Suppressor macrophage treated with lipopolysaccharide for 1 hour (primary cell): ENCODE data around the gene NFXL1.
A peak's percentile ranks its signal among the peaks of the same experiment; 100 is the strongest.

Experiments
- DNase-seq, 3 donors: peaks; one replicate each; pipeline ENCODE4 v3.0.0-alpha.2; 2020 to 2022

Gene NFXL1

GRCh38 chr4:47830265-47831025, 83.9 kb downstream of the NFXL1 start:
- no peak for DNase-seq

GRCh38 chr4:47829438-47829837, 84.9 kb downstream of the NFXL1 start:
- no peak for DNase-seq

GRCh38 chr4:47827343-47828047, 86.9 kb downstream of the NFXL1 start:
- no peak for DNase-seq

- no peak for DNase-seq
These were observed 89.5 kb downstream of the NFXL1 start for GRCh38 chr4:47824840-47825239.

- peak; percentile 32 to 76 (median 60) for DNase-seq
These were observed 95.2 kb downstream of the NFXL1 start for GRCh38 chr4:47819178-47819577.

- no peak for DNase-seq
These were observed 97.1 kb downstream of the NFXL1 start for GRCh38 chr4:47817275-47817674.

- DNase-seq, result no peak
These were observed 97.6 kb downstream of the NFXL1 start for GRCh38 chr4:47816748-47817147.

GRCh38 chr4:47814618-47815295, 99.6 kb downstream of the NFXL1 start:
- DNase-seq, result no peak

- DNase-seq, result no peak
These were observed 104.7 kb downstream of the NFXL1 start for GRCh38 chr4:47809654-47810203.

- no peak for DNase-seq
These were observed 109.8 kb downstream of the NFXL1 start for GRCh38 chr4:47804598-47804997.

- no peak for DNase-seq
These were observed 112.8 kb downstream of the NFXL1 start for GRCh38 chr4:47801481-47802002.

- no peak for DNase-seq
These were observed 116.2 kb downstream of the NFXL1 start for GRCh38 chr4:47798165-47798564.
